NCI-H1694 (cell line): ENCODE data around the gene PRLR.

Source experiments
- DNase-seq: peaks from one replicate; lab custom pipeline; 2025; lab: John Stamatoyannopoulos, UW

PRLR gene

DNA sequence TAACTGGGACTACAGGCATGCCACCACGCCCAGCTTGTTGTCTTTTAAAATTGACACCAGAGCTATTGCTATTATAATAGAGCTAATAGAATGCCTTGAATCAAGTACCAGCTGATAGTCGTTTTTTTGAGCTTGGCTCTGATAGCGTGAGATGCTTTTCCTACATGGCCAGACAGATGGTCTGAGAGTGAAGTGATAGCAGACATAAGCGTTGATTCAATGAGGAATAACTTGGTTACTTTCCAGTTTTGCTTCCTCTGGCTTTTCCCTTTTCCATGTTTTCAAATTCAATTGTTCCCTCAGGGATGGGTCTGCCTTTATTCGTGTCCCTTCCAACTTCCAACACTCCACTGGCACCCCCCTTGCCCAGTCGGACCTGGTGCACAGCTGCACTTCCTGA lies 197.9 kb downstream of the PRLR start:
- DNase-seq = no peak

DNA sequence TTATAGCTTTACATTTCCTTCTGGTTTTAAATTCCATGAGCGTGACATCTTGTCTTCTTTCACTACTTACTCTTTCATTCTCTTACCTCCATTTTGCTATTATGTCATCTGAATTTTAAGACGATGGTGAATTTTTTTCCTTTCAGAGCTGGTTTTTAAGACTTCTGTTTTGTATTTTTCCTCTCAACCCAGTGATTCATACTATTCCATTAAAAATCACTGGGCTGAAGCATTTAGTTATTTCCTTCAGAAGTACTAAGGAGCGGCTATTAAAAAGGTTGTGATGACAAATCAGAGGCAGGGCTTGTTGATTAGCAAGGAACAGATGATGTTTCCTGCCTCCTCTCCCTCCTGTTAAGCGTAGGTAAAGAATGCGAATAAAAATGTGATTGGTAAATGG lies 199.0 kb downstream of the PRLR start:
- DNase-seq = no peak

DNA sequence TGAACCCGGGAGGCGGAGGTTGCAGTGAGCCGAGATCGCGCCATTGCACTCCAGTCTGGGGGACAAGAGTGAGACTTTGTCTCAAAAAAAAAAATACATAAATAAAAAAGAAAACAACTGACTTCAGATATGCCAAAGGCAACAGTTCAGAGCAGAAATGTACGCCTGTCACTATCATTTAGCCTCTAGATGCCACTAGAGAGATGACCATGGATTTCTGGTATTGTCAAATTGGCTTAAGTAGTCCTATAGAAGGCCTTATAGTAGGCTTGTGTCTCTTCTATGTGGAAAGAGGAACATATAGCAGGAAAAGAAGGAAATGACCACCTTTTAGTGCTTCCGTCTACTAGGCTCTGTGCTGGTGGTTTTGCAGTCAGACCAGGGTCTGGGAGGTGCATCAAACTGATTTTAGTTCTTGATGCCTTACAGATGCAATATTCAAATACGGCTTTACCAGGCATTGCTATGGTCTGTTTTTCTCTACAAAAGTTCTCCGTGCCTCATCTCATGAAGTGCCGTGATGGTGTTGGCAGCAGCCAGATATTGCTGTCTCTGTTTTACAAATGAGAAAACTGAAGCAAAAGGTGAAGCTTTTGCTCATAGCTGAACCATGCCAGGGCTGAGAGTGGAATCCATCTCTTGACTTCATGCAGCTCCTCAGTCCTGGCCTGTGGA lies 199.7 kb downstream of the PRLR start:
- no peak for DNase-seq

DNA sequence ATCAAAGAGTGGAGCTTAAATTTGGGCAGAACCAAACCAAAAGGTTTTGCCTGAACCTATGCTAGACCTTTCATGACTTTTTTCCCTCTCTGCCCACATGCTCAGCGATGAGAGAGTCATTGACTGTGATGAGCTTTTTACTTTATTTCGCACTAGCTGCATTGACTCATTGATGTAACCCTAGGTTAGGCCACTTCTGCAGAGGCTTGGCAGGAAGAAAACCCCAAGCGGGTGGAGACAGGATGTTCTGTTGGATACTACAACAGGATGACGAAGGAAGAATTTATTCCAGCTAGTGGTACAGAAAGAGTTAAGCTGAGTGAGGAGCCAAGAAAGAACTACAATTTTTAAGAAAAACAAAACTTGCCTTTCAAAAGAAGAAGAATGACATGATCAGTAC lies 201.0 kb downstream of the PRLR start:
- no peak for DNase-seq

DNA sequence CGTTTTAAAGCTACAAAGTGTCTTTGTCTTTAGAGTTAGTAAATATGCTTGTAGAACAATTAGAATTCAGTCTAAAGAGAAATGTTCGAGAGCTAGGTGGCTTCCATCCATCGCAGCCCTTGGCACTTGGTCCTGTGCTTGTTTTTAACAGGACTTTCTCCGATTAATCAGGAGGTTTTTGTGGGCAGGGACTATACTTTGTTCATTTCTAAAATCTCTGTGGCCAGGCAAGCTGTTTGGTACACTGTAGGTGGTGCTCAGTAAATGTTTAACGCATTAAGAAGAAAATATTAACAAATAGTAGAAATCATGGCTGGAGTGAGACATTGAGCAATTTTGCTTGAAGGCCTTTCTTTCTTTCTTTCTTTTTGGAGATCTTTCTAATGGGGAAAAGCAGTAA lies 203.3 kb downstream of the PRLR start:
- DNase-seq = no peak

DNA sequence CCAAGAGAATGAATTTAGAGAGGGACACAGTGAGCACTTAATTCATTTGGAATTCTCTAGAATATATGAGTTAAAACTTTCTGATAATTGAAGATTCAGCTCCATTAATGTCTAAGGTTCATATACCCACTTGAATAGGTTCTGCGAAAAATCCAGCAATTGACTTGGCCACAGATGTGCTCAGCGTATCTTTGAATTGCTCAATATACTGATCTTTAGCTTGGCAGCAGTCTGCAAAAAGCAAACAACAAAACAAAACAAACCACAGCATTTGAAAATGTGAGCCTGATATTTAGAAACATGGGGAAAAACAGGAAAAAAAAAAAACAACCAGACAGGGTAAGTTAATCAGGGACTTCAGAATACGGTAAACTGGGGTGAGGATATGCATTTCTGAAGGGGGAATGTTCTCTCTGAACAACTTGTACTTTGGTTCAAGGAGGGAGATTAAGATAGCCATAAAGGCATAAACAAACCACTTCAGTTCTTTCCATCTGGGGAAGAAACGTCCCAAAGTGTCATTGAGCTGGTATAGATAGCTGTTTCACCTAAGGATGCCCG lies 203.9 kb downstream of the PRLR start:
- no peak for DNase-seq

DNA sequence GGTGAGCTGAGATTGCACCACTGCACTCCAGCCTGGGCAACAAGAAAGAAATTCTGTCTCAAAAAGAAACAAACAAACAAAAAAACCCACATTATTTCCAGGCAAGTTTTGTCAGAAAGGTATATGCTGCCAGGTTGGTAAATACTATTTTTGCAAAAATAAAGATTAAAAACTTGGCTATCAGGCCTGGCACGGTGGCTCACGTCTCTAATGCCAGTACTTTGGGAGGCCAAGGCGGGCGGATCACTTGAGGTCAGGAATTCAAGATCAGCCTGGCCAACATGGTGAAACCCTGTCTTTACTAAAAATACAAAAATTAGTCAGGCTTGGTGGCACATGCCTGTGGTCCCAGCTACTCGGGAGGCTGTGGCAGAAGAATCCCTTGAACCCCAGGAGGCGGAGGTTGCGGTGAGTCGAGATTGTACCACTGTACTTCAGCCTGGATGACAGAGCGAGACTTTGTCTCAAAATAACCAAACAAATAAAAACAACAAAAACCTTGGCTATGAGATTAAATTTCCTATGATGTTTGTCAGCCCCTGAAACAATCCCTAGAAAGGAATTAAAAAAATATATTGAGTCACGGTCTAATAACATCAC lies 205.3 kb downstream of the PRLR start:
- DNase-seq = no peak

DNA sequence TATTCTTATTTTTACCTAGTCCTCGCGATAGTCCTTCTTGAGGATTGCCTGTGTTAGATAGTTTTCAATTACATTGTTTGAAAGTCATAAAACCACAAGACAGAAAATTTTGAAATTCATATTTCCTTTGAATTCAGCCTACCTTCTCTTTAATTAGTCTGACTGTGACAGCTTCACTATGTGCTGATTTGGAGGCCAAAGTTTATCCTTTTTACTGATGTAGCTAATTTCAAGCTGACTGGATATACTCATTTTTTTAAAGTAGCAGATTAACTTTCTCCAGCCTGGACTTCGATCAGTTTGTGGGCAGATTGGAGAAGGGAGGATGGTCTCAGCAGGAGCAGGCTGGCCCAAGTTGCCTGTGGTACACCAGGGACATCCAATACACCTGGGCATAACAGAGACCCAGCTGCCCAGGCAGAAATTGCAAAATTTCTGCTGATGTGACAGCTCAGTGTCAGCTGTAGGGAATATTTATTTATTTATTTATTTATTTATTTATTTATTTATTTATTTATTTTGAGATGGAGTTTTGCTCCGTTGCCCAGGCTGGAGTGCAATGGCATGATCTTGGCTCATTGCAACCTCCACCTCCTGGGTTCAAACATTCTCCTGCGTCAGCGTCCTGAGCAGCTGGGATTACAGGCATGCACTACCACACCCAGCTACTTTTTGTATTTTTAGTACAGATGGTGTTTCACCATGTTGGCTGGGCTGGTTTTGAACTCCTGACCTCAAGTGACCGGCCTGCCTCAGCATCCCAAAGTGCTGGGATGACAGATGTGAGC lies 206.7 kb downstream of the PRLR start:
- DNase-seq = no peak

DNA sequence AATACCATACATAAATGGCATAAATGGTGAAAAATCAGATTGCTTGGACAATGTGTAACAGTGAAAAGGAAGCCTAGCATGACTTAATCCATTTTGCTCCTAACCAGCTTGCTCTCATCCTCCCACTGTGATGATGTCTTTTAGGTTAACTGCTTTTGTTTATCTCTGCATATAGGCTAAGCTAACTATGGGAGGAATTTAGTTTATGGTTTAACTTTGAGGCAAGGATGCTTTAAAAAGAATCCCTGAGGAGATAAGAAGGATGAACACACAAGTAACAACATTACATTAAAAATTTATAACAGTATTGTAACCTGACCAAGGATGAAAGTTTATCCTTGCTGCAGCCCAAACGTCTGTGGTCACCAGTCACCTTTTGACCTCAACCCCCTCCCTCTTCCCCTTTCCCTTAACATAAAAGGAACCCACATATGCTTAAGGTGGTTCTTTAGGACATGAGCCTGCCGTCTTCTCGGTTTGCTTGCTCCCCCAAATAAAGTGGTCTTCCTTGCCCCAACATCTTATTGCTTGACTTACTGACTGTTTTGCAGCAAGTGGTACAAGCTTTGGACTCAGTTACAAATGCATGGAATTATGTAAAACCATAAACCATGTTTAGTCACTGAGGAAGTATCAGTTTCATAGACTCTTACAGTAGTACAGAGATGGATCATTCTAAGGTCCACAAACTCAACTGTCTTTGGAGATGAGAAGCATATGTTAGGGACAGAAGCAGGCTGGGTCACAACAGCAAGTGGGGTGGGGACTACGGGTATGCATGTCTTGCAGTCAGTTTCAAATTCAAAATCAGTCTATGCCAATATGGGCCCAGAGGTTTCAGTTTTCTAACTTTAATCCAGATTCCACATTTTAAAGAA lies 213.9 kb downstream of the PRLR start:
- DNase-seq = no peak

DNA sequence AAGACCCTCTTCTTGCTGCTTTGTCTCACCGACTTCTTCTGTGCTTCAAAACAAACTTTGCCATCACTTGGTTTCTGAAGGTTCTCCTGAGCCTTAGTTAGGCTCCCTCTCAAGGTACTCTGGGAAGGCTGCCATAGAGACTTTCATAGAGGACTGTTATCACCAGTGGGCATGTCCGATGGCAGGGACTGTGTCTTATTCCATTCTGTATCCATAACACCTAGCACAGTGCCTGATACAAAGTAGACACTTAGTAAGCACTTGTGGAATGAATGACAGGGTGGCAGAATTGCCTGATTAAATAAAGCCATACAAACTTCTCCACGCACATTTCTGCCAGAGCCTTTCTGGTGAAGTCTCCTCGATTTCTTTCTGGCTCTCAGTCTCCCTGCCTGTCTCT lies 215.2 kb downstream of the PRLR start:
- DNase-seq = no peak

DNA sequence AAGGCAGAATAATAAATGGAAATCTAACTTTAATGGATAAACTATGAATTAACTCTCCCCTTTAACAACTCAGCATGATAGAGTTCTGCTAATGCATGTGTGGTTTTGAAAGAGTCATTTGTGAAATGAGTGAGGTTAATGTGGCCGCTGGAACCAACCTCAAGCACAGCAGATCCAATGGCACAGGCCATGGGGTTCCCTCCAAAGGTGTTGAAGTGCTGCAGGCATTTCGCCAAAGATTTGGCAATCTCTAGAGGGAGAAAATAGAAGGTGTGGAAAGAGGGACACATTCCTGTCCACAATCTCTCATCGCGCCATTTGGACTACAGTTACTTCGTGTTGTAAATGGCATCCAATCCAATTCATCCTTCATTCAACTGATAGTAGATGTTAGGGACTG lies 217.5 kb downstream of the PRLR start:
- no peak for DNase-seq

DNA sequence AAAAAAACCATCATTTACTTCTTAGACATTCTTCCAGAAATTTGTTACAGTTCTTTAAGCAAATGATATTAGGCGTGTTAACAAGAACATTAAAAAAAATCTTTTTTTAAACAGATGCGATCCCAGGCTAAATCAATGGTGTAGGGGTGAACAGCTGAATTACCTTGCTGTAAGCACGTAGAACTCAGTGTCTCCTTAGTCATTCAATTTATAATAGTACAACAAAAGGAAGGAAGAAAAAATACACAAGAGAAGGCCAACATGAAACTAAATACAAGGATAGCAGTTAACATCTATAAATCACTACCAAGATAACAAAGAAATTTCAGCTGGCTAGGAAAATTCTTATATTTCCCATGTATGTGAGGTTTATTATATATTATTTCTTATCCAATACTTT lies 217.9 kb downstream of the PRLR start:
- DNase-seq = no peak

DNA sequence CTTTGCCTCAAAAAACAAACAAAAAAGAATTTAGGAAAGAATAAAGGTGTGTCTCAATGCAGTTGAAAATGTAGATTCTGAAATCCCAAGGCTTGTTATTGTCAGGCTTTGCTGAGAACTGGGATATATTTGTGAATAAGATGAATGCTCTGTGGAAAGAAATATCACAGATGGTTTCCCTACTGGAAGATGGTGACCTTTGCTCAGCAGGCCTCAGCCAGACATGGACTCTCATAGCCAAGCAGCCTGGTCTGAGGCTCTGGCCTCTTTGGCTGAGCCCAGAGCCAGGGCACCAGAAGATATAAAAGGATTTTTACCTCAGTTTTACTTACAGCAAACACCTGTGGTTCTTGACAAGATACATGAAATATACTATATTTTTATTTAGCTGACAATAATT lies 219.6 kb downstream of the PRLR start:
- DNase-seq = no peak

DNA sequence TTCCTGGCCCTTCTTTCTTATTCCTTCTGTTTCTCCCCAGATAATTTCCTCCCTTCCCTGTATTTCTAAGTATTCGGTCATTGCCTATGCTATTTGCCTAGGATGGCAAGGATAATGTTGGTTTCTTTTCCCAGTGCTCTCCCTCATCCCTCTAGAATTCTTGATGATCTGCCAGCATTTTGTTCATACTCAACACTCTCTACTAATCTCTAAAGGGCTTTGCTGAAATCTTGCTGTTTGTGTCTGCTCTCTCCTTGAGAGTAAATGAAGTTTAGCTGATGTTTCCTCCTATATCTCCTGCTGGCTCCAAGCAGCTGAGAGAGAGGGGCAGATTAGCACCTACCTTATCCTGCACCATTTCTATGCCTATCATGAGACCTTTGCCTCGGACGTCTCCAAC lies 220.6 kb downstream of the PRLR start:
- no peak for DNase-seq

DNA sequence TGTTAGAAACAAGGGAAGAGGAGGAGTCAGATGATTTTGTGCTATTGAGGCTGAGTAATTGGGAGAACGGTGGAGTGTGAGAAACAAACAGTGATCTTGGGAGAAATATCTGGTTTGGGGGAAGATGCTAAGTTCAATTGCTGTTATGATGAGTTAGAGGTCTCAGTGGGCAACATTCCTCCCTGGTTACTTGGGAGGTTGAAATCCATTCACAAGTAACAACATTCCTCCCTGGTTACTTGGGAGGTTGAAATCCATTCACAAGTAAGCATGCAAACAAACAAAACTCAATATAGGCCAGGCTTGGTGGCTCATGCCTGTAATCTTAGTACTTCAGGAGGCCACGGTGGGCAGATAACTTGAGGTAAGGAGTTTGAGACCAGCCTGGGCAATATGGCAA lies 221.3 kb downstream of the PRLR start:
- DNase-seq = no peak

DNA sequence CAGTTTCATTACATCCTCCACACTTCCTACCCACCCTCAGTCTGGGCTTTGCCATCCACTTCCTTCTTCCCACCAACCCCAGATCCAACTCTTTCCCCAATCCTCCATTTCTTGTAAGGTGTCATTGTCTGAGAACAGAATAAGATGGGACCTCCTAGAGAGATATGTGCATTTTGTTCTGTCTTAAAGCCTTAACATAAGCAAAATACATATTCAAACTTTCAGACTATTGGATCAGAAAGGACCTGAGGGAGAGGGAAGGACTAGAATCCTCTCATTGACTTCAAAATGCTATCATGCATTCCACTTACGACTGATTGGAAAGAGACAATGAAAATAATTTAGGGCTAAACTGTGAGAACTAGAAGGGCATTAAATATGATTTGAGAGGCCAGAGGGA lies 225.5 kb downstream of the PRLR start:
- no peak for DNase-seq

DNA sequence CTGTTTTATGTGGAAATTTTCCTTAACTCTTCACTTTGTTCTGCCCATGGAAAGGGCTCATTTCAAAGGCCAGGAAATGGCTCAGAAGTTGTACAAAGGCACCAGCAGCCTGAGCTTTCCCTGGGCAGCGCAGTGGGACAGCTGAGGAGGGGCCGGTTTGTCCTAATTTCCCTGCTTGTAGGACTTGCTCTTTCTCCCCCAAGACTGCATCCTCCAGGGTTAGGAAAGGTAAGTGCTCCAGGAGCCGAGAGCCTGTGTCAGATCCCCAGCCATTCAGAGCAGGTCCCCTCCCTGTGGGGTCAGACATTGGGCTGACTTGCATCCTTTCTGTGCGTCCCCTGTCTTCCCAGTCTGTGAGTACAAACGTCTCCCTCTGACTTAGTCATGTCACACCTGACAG lies 226.1 kb downstream of the PRLR start:
- DNase-seq = no peak

DNA sequence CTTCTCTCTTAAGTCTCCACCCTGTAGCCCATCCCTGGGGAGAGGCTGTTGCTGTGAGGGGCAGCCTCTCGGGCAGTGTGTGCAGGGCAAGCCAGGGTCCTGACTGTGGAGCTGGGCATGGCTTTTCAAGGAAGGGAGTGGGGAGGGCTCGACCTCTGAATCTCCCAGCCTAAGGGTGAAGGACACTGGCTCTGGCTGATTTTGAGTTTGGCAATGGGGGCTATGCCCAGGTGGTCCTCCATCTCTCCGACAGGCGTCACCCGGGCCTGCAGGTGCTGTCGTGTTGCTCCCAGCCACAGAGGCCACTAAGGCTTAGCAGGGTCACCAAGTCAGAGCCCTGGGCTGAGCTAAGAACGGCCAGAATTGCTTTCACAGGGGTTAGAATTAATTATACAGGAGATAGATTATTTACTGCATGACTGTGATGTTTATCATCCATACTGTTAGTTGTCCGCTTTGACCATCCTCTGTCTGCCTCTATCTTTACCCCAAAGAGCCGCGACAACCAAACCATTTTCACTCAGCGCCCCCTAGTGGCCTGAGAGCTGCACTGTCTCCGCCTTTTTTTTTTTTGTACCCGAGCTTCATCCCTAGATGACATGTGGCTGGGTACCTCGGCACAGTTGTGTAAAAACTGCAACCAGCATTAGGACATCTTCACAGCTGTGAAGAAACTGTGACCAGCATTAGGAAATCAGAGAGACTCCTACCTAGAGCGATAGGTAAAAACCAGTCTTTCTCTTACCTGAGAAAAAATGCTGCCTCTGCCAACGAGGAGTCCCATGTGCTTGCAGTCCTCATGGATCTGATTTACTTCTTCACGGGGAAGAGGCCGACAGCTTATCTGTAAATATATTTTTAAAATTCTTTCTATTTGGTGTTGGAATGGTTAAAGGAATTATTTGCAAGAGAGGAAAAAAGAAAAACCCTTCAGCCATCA lies 227.0 kb downstream of the PRLR start:
- peak; percentile 63 for DNase-seq

DNA sequence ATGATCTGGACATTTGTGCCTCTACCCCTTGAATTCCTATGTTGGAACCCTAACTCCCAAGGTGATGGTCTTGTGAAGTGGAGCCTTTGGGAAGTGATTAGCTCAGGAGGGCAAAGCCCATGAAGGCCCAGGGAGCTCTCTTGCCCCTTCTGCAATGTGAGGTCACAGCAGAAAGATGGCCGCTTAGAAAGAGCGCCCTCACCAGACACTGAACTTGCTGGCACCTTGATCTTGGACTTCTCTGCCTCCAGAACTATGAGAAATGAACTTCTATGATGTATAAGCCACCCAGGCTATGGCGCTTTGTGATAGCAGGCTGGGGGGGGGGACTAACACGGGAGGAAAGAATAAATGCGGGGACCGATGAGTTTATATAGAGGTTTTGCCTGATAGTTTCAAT lies 227.8 kb downstream of the PRLR start:
- DNase-seq = no peak

DNA sequence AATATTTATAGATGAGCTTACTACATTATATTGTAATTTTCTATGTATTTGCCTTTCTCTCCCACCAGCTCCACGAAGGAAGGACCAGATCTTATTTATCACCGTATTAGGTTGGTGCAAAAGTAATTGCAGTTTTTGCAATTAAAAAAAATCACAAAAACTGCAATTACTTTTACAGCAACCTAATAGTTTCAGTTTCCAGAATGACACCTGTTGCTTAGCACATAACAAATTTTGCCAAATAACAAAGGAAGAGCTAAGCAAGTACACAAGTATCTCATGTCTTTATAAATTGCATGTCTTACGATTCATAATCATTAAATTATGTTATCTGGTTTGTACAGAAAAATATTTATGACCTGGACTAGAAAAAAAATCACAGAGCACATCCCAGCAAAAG lies 228.4 kb downstream of the PRLR start:
- DNase-seq = no peak
